Stimulated activated CD4-positive, alpha-beta T cell treated with anti-CD3 and anti-CD28 coated beads, Interleukin-4, amount 100 ng/mL, for 1 hour (primary cell): ENCODE data around the gene ETS1.

Experiments
- DNase-seq: peaks from one replicate; pipeline ENCODE4 v3.0.0-alpha.2; 2020

The ETS1 gene

DNA sequence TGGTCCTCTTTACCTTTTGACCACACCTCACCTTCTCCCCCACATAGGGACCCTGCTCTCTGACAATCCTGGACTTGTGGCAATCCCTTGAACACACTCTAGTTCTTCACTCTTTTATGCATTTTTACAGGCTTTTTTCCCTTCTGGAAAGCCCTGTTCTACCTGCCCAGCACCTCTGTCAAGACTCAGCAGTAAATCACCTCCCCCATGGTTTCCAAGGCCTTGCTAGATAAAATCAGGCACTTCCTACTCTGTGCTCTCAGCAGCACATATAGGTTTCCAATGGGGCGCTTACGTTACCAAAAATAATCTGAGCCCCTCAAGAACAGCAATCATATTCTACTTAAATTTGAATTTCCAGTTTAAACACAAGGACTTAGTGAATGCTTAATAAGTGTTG, 53.9 kb downstream of the ETS1 start:
- DNase-seq = no peak

DNA sequence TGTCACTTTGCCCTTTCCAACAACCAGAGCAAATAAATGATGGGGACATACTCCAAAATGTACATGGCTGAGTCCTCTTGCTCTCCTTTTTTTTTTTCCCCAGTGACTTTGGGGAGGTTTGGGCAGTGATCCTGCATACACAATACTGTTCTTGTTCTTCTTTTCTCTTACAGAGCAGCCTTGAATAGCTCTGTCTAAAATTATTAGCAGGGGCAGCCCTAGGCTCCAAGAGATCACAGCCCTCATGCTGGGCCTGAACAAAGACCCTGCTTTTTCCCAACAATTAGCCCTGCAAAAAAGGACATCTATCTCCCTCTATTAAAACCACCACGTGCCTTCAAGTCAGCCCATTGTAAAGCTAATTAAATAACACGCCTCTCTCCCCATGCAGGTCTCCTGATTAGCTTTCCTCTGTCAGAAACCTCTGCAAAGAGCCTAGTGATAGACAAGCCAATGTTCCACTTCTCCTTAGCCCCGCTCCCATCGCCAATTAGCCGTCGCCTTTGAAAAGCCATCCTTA, 54.7 kb downstream of the ETS1 start:
- DNase-seq = no peak

- no peak for DNase-seq
These were observed 55.3 kb downstream of the ETS1 start for GRCh38 chr11:128532016-128532571.

DNA sequence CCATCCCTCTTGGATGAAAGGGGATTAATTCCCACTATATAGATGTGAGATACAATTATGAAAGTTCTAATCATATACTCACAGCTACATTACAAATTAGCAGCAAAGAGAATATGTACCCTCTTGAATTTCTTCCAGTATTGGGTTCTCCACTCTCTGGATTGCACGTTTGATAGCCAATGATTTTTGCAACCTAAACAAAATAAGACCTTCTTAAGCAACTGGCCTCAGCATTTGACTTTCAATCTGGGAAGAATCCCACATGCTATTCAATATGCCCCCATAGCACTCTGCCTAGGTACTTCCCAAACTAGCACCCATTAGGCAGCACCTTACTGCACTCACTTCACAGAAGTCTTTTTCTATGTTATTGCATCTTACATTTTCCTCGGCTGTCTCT, 55.8 kb downstream of the ETS1 start:
- DNase-seq = no peak

DNA sequence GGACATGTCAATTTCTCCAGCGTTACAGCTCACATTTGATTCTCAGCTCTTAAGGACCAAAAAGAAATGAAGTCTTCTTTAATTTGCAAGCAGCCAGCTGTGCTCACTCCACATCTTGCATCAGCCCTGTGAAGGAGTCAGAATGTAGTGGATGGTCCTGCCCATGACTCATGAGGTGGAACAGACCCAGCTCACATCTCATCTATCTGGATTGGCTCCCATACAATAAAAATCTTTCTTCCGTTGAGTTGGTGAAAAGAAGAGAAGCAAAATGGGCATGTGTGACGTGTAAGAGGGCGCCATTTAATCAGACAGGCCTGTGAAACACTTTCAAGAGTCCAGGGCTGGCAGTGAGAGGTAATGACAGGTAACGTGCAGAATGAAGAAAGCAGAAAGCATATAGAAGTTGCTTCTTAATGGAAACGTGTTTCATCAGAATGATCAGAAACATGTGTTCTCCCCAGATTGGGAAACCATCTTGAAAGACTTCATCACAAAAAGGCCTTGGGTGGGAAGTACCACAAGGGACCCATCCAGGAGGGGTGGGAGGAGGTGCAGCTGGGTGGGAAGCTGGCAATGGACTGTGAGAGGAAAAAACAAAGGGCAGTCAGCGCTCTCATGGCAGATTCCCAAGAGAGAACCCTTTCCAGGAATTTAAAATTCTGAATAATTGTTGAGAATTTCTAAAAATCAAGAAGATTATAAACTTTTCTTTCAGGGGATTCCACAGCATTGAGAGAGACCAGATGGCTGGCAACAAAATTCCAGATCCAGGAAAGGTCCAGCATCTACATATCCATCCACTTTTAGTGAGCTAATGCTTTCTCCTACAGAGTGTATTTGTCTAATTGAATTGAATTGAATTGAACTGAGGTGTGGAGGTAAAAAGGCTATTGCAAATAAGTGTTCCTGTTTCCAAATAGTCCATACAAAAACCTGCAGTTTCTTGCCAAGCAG, 57.0 kb downstream of the ETS1 start:
- no peak for DNase-seq

DNA sequence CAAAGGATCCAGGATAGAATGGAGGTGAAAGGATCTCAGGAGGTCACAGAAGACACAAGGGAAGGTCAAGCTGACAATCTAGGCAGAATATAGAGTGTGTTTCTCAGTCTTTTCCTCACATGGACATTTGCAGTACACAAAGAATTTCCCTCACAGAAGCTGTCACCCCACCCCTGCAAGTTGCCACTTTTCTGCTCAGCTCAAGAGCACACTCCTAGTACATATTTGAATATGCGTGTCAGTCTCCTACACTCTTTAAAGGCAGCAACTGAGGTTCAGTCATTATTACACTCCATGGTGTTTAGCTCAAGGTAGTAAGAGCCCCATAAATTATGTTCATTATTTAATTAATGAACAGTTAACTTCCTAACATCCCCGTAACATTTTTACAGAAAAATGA, 59.1 kb downstream of the ETS1 start:
- DNase-seq = no peak

DNA sequence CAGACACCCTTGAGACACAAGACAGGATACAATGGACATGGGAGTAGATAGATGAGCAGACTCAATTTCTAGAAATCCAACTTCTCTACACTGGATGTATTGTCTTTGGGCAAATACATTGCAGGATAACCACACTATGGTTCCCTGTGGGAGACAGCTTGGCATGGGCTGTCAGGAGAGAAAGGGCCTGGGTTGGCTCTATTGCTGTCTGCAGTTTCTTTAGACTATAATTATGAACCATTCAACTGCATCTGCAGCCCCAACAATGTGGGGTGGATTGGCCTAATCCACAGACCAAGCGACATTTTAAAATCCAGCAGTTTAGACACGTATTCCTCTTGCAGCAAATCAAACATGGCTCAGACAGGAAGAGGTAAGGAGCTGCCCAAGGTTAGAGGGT, 60.3 kb downstream of the ETS1 start:
- no peak for DNase-seq

DNA sequence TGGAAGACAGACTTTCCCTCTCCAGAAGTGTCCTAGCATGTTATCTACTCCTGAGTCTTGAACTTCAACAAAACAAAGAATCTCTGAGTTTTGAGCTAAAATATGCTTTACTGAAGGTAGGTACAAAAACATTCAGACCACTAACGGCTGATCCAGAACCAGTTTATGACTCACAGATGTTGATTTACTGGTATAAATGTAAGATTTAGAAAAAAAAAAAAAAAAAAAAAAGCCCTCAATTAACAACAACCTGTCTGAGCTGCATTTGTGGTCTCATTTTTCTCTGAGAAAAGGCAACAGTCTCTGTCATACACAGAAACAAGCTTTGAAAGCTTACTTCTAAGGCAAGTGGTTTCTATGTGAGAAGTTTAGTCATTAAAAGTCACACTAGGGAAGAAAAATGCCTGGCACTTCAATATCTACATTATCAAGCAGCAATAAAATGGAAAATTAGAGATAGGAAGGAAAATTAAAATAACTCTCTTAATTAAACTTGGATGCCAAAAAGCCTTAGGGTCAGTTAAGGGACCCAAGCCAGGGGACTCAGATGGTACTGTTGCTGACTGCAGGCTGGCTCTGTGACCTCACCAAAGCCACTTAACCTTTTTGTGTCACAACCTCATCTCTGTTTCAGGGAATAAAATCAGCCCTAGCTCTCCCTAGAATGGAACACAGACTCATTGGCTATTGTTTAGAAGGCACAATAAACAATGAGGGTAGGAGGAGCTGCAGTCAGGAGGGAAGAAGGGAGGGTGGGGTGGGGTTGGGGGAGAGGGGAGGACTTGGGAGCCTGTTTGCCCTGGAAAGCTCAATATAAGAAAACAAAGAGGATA, 61.7 kb downstream of the ETS1 start:
- DNase-seq = no peak

DNA sequence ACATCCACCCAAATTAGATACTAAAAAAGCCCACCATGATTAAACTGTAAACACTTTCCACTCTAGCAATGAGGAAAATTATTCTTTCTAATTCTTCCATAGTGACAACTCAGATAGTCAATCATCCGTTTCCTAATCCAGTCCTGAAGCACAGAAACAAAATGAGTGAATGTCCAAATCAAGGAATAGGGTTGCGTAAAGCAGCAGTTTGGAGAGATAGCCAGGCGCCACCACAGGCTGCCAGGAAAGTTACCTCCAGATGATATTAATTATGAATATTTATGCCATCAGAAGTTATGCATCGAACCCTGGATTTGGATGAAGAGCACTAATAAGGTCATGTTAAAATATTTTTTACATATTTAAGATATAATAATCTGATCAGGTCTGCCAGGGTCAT, 63.2 kb downstream of the ETS1 start:
- no peak for DNase-seq

DNA sequence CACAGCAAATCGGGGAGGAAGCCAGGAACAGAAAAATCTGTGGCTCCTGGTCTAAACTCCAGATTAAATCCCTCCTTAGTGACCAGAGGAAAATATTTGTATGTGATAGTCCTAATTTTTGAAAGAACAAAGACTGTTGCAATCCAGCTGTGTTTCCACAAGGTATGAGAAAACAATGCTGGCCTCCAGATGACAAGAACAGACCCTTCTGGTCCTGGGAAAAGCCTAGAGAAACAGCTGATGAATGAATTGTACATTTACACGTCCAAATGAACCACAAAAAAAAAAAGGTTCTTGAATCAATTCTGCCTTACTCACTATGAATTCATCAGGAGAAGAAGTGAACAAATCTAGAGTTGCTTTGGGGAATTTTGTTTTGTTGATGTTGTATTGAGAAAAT, 63.7 kb downstream of the ETS1 start:
- no peak for DNase-seq

DNA sequence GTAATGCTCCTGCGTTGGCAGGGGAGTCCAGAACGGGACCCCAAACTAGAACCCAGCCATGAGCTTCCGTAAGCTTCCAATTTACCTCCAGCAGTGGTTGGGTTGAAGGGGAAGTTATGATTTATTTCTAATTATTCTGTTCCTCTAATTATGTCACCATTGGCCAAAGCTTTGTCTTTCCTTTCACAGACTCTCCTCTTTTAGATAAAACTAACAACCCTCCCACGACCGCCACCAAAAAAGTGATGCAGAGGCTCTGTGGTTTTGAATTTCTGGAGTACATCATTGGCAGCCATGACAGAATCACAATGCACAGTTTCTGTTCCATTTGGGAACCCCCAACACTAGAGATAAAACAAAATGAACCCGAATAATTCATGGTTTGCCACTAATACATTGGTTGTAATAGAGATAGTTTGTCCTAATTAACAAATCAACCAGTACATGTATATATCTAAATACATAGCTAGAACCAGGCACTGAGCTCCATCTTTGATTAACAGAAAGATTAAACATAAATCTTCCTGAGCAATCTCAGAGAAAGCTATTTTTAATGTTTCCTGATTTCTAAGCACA, 64.3 kb downstream of the ETS1 start:
- peak; percentile 68 for DNase-seq

- peak; percentile 89 for DNase-seq
These were observed 65.1 kb downstream of the ETS1 start for GRCh38 chr11:128522055-128522942.

GRCh38 chr11:128521682-128522054, 65.7 kb downstream of the ETS1 start:
- DNase-seq = peak; percentile 37

GRCh38 chr11:128520888-128521681, 66.3 kb downstream of the ETS1 start:
- DNase-seq = peak; percentile 23

DNA sequence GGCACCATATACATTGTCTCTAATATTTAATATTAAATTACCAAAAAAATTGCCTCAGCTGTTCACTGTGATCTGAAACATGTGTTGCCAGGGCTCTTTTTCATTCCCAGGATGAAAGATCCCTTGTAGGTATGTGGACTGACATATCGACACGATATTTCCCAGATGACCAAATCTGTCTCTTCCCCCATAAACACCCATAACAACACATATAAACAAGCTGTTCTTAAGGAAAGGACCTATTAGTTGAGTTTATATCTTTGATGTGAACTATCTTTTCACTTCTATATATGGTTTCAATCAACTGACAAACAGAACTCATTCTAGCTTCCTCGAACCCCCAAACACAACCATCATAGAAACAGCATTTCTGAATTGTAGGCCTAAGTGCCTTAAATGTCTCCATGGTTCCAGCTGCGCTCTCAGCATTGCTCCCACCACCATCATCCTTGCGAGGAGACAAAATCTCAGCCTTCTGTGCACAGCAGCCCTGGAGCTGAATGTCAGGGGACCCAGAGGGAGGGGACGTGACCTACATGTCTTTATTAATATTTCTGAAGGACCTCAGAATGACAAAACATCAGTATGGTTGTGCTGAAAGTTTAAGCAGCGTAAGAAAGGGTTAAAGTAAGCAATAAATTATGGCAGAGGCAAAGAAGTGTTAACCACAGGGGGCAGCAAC, 67.0 kb downstream of the ETS1 start:
- no peak for DNase-seq

DNA sequence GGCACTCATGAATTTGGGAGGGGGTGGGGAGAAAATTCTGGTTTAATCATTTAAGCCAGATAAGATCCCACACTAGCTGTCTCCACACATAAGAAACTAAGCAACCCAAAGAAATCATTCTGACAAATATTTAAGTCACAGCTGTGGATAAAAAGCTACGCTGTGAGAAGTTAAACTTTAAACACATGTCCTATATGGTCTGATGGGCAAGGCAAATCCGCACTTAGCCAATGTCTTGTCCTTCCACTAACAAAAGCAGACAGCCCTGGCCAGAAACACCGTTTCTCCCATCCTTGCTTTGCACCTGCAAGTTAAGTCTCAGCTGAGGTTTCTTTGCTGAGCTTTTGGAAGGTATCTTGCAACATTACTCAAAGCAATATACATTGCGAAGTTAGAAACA, 68.0 kb downstream of the ETS1 start:
- no peak for DNase-seq

- no peak for DNase-seq
These were observed 68.7 kb downstream of the ETS1 start for GRCh38 chr11:128518493-128519207.

- no peak for DNase-seq
These were observed 69.7 kb downstream of the ETS1 start for GRCh38 chr11:128517451-128518230.

DNA sequence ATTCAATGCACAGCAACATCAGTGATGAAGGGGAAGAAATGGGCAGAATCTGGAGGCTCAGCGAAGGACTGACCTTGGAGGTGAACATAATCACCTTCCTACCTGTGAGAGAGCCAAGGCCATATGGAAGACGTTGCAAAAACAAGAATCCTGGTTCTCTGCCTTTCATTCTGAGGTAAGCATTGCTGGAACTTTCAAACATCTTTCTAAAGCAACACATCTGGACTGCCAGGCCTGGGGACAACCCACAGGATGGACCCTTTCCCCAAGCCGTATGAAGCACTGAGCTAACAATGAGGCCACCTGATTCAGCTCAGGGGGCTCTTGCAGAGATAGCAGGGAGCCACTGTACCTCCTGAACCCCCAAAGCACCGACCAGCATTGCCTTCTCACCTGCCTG, 70.5 kb downstream of the ETS1 start:
- DNase-seq = no peak
